OCI-LY3 (cell line): Measurements from ENCODE around the gene CACNB4.

Experiments used
- EZH2phosphoT487 ChIP-seq: fragments of 200-600 bp; shearing (Covaris generic); IDR thresholded peaks from 2 replicates; pipeline ENCODE4 v1.6.1; 2018; ENCODE audit warnings: antibody characterized with exemption, mixed run types, low read depth
- TF ChIP-seq, protein P1 (sequence below): fragments of 200-600, 300-600 bp; sonication (generic); IDR thresholded peaks from 2 replicates; pipeline ENCODE4 v1.5.1; 2014; ENCODE audit warnings: antibody characterized with exemption, low read length, low read depth

DNA sequence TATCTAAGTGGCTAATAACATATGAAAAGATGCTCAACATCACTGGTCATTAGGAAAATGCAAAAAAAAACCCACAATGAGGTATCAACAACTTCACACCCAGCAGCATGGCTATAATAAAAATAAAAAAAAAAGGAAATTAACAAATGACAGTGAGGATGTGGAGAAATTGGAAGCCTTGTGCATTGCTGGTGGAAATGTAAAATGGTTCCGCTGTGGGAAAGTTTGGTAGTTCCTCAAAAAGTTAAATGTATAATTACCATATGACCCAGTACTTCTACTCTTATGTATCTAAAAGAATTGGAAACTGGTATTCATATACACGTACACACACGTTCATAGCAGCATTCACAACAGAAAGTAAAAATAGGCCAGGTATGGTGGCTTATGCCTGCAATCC lies 15.5 kb upstream of the CACNB4 start:
- TF ChIP-seq, protein P1, sequence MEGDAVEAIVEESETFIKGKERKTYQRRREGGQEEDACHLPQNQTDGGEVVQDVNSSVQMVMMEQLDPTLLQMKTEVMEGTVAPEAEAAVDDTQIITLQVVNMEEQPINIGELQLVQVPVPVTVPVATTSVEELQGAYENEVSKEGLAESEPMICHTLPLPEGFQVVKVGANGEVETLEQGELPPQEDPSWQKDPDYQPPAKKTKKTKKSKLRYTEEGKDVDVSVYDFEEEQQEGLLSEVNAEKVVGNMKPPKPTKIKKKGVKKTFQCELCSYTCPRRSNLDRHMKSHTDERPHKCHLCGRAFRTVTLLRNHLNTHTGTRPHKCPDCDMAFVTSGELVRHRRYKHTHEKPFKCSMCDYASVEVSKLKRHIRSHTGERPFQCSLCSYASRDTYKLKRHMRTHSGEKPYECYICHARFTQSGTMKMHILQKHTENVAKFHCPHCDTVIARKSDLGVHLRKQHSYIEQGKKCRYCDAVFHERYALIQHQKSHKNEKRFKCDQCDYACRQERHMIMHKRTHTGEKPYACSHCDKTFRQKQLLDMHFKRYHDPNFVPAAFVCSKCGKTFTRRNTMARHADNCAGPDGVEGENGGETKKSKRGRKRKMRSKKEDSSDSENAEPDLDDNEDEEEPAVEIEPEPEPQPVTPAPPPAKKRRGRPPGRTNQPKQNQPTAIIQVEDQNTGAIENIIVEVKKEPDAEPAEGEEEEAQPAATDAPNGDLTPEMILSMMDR: no peak
- no peak for TF ChIP-seq EZH2phosphoT487
